ENCODE data around the gene SMC5.

The SMC5 gene

GRCh38 chr9:70382709-70383605 lies 124.2 kb downstream of the SMC5 start:
- DNase-seq (ENCODE audit: low spot score): no peak
- TF ChIP-seq CTCF (IDR thresholded peaks at IDR 0.05; ENCODE audit: extremely low read depth, missing control alignments): no peak

- DNase-seq (ENCODE audit: low spot score): no peak
- no peak for TF ChIP-seq CTCF (IDR thresholded peaks at IDR 0.05; ENCODE audit: extremely low read depth, missing control alignments)
Observed at GRCh38 chr9:70385426-70385825, 126.6 kb downstream of the SMC5 start.

- no peak for TF ChIP-seq CTCF (IDR thresholded peaks at IDR 0.05; ENCODE audit: extremely low read depth, missing control alignments)
- no peak for DNase-seq (ENCODE audit: low spot score)
Observed at GRCh38 chr9:70387663-70388062, 128.9 kb downstream of the SMC5 start.

GRCh38 chr9:70389188-70389587 lies 130.4 kb downstream of the SMC5 start:
- no peak for TF ChIP-seq CTCF (IDR thresholded peaks at IDR 0.05; ENCODE audit: extremely low read depth, missing control alignments)
- no peak for DNase-seq (ENCODE audit: low spot score)

GRCh38 chr9:70389621-70390266 lies 131.0 kb downstream of the SMC5 start:
- DNase-seq (ENCODE audit: low spot score): no peak
- TF ChIP-seq CTCF (IDR thresholded peaks at IDR 0.05; ENCODE audit: extremely low read depth, missing control alignments): no peak

- no peak for TF ChIP-seq CTCF (IDR thresholded peaks at IDR 0.05; ENCODE audit: extremely low read depth, missing control alignments)
- no peak for DNase-seq (ENCODE audit: low spot score)
Observed at GRCh38 chr9:70390933-70391341, 132.2 kb downstream of the SMC5 start.

- no peak for DNase-seq (ENCODE audit: low spot score)
- no peak for TF ChIP-seq CTCF (IDR thresholded peaks at IDR 0.05; ENCODE audit: extremely low read depth, missing control alignments)
Observed at GRCh38 chr9:70392189-70392588, 133.4 kb downstream of the SMC5 start.
